ENCODE measurements around the gene RCL1. TPM values are rescaled to one million over a fixed set of nuclear protein-coding genes. Genes with fewer than 3 reads are reported as not detected.

RCL1 gene
- total and polyA plus RNA-seq, 8 donors: 11.3 to 153 (median 21.9) TPM

- TF ChIP-seq CTCF (IDR thresholded peaks at IDR 0.05): no peak
- no peaks in the 10 kb centered on the region for H3K27me3 ChIP-seq
- no peak for DNase-seq
- WGBS, 2 donors: 90 to 93% methylated on average over 8 of the region's 8 CpGs
- no peaks in the 10 kb centered on the region for H3K9me3 ChIP-seq
- no peak overlapping the region for H3K27ac ChIP-seq
- H3K36me3 ChIP-seq: no peaks in the 10 kb centered on the region
- no peak for ATAC-seq
- H3K4me3 ChIP-seq: no peak overlapping the region
- FAIRE-seq: no peak
- intact Hi-C loops (cut with DNase I): no loop called here
- H3K4me1 ChIP-seq: no peaks in the 10 kb centered on the region
Measured at GRCh38 chr9:4902135-4902475, 109.4 kb downstream of the RCL1 start.

- no peak overlapping the region for H3K4me3 ChIP-seq
- H3K27ac ChIP-seq: no peak overlapping the region
- TF ChIP-seq CTCF (IDR thresholded peaks at IDR 0.05): no peak
- H3K36me3 ChIP-seq: no peaks in the 10 kb centered on the region
- intact Hi-C loops (cut with DNase I): no loop called here
- WGBS, 2 donors: 79 to 87% methylated on average over 3 of the region's 3 CpGs
- no peak for DNase-seq
- no peaks in the 10 kb centered on the region for H3K9me3 ChIP-seq
- no peak for FAIRE-seq
- peak in 1 of 4 donors; percentile 67 for ATAC-seq
- H3K4me1 ChIP-seq: no peaks in the 10 kb centered on the region
- no peaks in the 10 kb centered on the region for H3K27me3 ChIP-seq
Measured at GRCh38 chr9:4904322-4905134, 111.8 kb downstream of the RCL1 start.

GRCh38 chr9:4905135-4905490, 112.4 kb downstream of the RCL1 start:
- Histone ChIP-seq H3K9me3 (no peaks in the 10 kb centered on the region), H3K27ac (no peak overlapping the region), H3K27me3 (no peaks in the 10 kb centered on the region), H3K4me1 (no peaks in the 10 kb centered on the region), H3K4me3 (no peak overlapping the region), H3K36me3 (no peaks in the 10 kb centered on the region)
- ATAC-seq: no peak
- WGBS, 2 donors: 78 to 82% methylated on average over 2 of the region's 2 CpGs
- TF ChIP-seq CTCF (IDR thresholded peaks at IDR 0.05): no peak
- no peak for DNase-seq
- intact Hi-C loops (cut with DNase I): no loop called here
- no peak for FAIRE-seq

Small RNA genes within 50 kb of the gene (microRNA-seq; reads per million reads assigned to microRNA genes)
- 91.0 to 93.1 reads per million in 2 donors for gene MIR101-2

Other genes starting within 250 kb of the RCL1 start
- gene PLPP6, start 130.7 kb upstream of the RCL1 start, total RNA-seq: 10 to 100 TPM in 1 of 6 donors, 1 to 10 TPM in 5; 6.5 to 11.5 (median 7.4) TPM
- 1 to 10 TPM; 4.8 to 6.9 TPM for gene PLPP6, start 130.7 kb upstream of the RCL1 start, polyA plus RNA-seq
- 10 to 100 TPM in 2 of 6 donors, 1 to 10 TPM in 4; 4.2 to 12.5 (median 8.3) TPM for gene SPATA6L, start 126.5 kb upstream of the RCL1 start, total RNA-seq
- 1 to 10 TPM; 7.3 to 7.4 TPM for gene SPATA6L, start 126.5 kb upstream of the RCL1 start, polyA plus RNA-seq
- 10 to 100 TPM in 5 of 6 donors, 1 to 10 TPM in 1; 8.3 to 13.4 (median 11.9) TPM for gene CDC37L1, start 113.4 kb upstream of the RCL1 start, total RNA-seq
- gene CDC37L1, start 113.4 kb upstream of the RCL1 start, polyA plus RNA-seq: 1 to 10 TPM; 5.4 to 8.5 TPM
- gene AK3, start 51.7 kb upstream of the RCL1 start, total RNA-seq: 10 to 100 TPM; 16.2 to 24.7 (median 22.3) TPM
- gene AK3, start 51.7 kb upstream of the RCL1 start, polyA plus RNA-seq: 10 to 100 TPM; 23.6 to 34.5 TPM
- 1 to 10 TPM; 3.1 to 9.1 (median 4.6) TPM for gene JAK2, start 192.3 kb downstream of the RCL1 start, total RNA-seq
- gene JAK2, start 192.3 kb downstream of the RCL1 start, polyA plus RNA-seq: 1 to 10 TPM; 1.7 to 3.0 TPM

Data from pancreas (tissue), 10 donors.